Activated CD4-positive, alpha-beta T cell treated with anti-CD3 and anti-CD28 coated beads, Interleukin-2, amount 10 ng/mL, durations not matched to agents 24 days and 14 days (primary cell): Measurements from ENCODE around the gene TBC1D5. TPM values are rescaled to one million over a fixed set of nuclear protein-coding genes. Genes with fewer than 3 reads are reported as not detected.

Source experiments
- DNase-seq: peaks from one replicate; pipeline ENCODE4 v3.0.0; 2022
- H3K27ac Mint-ChIP-seq: one replicate; pipeline ENCODE4 v1.8.0; 2022; ENCODE audit warnings: mild to moderate bottlenecking, mixed read lengths
- H3K27me3 Mint-ChIP-seq: one replicate; pipeline ENCODE4 v1.8.0; 2022; ENCODE audit warnings: mixed read lengths
- H3K36me3 Mint-ChIP-seq: one replicate; pipeline ENCODE4 v1.8.0; 2022; ENCODE audit warnings: low read depth, mild to moderate bottlenecking, mixed read lengths
- H3K4me1 Mint-ChIP-seq: one replicate; pipeline ENCODE4 v1.8.0; 2021; ENCODE audit warnings: mixed read lengths
- H3K4me3 Mint-ChIP-seq: one replicate; pipeline ENCODE4 v1.8.0; 2022; ENCODE audit warnings: mild to moderate bottlenecking, moderate library complexity, mixed read lengths
- H3K9me3 Mint-ChIP-seq: one replicate; pipeline ENCODE4 v1.8.0; 2021; ENCODE audit warnings: mixed read lengths
- intact Hi-C: fragments of 100-400 bp; cut with micrococcal nuclease; formaldehyde crosslinking; loops from one replicate; pipeline ENCODE4 v1.15.1; 2023
- total RNA-seq: library from RNA; stranded (reverse); gene quantifications from 2 replicates; pipeline ENCODE4 v1.2.3, GENCODE V29; 2022

TBC1D5 gene
- total RNA-seq, 1 donor from 2014 or later: 38.5 TPM

DNA sequence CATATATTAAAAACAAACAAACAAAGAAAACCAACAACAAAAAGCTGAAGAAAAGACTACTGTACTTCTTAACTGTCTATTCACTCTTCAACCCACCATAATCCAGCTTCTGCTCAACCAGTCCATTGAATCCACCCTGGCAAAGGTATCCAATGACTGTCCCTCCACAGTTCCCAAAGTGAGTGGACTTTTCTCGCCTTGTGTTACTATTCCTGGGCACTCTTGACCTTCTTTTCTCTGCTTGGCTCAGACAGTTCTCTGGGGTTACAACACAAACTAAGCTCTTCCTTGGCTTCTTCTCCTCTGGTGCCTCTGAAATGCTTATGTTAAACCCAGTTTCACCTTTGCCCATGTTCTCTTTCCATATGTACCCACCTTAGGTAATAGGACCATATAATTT, 437.5 kb downstream of the TBC1D5 start:
- peaks cover 5% of the 10 kb centered on the region for H3K4me1 Mint-ChIP-seq
- DNase-seq: no peak
- H3K4me3 Mint-ChIP-seq: no peak overlapping the region
- no peaks in the 10 kb centered on the region for H3K36me3 Mint-ChIP-seq
- H3K27ac Mint-ChIP-seq: no peak overlapping the region
- intact Hi-C loops: no loop called here
- no peaks in the 10 kb centered on the region for H3K9me3 Mint-ChIP-seq
- H3K27me3 Mint-ChIP-seq: no peaks in the 10 kb centered on the region

DNA sequence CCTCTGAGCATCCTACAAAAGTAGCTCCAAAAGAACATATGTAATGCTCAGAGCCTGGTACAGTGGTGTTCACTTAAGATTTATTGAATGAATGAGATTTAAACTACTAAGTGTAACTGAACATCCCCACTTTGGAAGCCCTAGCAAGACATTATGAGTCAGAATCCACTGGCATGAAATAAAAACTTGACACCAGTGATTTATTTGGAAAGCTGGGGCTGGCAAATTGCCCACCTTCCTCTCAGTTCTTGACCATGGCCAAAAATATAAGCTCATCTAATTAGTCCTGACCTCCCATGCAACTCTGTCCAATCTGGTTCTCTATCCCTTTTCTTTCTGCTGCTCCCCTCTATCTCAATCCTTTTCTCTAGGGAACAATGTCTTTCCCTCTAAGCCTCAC, 439.7 kb downstream of the TBC1D5 start:
- Mint-ChIP-seq H3K27ac (no peak overlapping the region), H3K9me3 (no peaks in the 10 kb centered on the region), H3K4me1 (peaks cover 5% of the 10 kb centered on the region), H3K4me3 (no peak overlapping the region), H3K36me3 (no peaks in the 10 kb centered on the region), H3K27me3 (no peaks in the 10 kb centered on the region)
- DNase-seq: no peak
- intact Hi-C loops: no loop called here

DNA sequence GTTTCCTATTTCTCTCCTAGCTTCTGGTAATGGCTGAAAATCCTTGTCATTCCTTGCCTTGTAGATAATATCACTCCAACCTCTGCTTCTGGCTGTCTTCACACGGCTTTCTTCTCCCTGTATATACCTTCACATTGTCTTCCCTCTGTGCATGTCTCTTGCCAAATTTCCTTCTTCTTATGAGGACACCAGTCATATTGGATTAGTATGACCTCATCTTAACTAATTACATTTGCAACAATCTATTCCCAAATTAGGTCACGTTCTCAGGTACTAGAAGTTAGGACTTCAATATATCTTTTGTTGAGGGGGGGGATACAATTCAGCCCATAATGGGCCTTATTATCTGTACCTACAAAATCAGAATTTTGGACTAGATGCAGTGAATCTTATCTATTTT, 440.3 kb downstream of the TBC1D5 start:
- no peak for DNase-seq
- no peak overlapping the region for H3K27ac Mint-ChIP-seq
- H3K4me3 Mint-ChIP-seq: no peak overlapping the region
- no peaks in the 10 kb centered on the region for H3K9me3 Mint-ChIP-seq
- no peaks in the 10 kb centered on the region for H3K27me3 Mint-ChIP-seq
- H3K36me3 Mint-ChIP-seq: no peaks in the 10 kb centered on the region
- intact Hi-C loops: no loop called here
- H3K4me1 Mint-ChIP-seq: peaks cover 5% of the 10 kb centered on the region

DNA sequence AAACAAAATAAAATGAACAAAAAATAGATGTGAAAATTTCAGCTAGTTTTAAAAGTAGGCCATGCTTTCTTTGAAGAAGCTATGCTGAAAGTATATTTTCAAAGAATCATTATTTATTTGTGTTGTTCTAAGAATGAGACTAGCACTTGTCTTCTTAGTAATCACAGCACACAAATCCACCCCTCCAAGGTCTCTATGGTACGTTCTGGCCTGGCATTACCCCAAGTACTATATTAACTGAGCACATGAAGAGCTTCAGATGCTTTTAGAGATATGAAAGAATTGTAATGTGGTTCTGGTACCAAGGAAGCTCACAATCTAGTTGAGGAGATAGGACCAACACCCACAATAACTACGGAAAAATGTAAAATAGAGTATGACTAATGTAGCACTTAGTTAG, 441.2 kb downstream of the TBC1D5 start:
- no peak overlapping the region for H3K27ac Mint-ChIP-seq
- no peaks in the 10 kb centered on the region for H3K9me3 Mint-ChIP-seq
- no peaks in the 10 kb centered on the region for H3K27me3 Mint-ChIP-seq
- no peaks in the 10 kb centered on the region for H3K36me3 Mint-ChIP-seq
- intact Hi-C loops: no loop called here
- no peak overlapping the region for H3K4me3 Mint-ChIP-seq
- no peak for DNase-seq
- H3K4me1 Mint-ChIP-seq: peaks cover 5% of the 10 kb centered on the region

DNA sequence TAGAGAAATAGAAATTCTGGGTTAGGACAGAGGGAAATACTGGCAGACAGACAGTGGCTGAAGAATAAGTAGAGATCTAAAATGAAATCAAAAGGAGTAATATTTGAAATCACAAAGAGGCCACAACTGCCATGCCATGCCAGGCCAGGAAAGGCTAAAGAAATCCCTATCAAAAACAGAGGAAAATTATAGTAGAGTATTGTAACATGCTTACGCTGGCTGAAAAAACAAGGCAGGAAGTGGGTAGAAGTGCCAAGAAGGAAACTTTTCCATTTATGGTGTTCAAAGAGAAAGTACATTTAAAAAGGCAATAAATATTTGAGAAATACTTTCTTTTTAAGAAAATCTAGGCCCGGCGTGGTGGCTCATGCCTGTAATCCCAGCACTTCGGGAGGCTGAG, 442.0 kb downstream of the TBC1D5 start:
- Mint-ChIP-seq H3K27me3 (no peaks in the 10 kb centered on the region), H3K4me1 (peaks cover 5% of the 10 kb centered on the region), H3K36me3 (no peaks in the 10 kb centered on the region), H3K9me3 (no peaks in the 10 kb centered on the region), H3K27ac (peak overlapping the region; percentile 39), H3K4me3 (peak overlapping the region; percentile 5)
- no peak for DNase-seq
- intact Hi-C loops: no loop called here

DNA sequence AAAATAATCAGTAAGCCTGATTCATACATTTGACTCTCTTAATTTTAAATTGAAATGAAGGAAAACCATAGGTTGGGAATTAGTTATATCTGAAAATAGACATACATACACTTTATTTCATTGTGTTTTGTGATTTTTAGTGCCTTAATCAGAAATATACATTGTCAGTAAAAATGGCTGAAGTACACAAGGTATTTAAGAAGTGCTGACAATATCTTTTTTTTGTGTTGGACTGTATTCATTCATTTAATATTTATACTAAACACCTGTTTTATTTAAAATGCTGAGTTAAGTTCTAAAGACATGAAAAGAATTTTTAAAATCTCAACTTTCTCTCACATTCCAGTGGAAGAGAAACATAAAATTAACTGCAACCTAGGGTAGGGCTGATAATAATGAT, 444.4 kb downstream of the TBC1D5 start:
- intact Hi-C loops: no loop called here
- Mint-ChIP-seq H3K9me3 (no peaks in the 10 kb centered on the region), H3K27me3 (no peaks in the 10 kb centered on the region), H3K36me3 (no peaks in the 10 kb centered on the region), H3K4me1 (peaks cover 5% of the 10 kb centered on the region), H3K27ac (no peak overlapping the region), H3K4me3 (no peak overlapping the region)
- DNase-seq: no peak

DNA sequence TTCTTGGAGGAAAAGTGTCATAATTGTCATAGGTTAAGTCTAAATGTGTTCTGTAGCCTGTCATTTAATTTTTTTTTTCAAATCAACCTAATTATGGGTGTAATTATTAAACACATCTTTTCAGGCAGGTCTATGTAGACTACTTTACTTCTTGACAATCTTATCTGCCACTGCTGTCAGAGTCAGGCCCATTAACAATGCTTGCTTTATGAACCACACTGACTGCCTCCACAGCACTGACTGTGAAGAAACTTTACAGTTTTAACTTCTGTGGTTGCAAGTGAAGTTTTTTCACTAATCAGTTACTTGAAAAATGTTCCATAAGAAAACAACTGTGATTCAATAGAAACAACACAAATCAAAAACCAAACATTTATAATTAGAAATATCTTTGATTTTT, 449.9 kb downstream of the TBC1D5 start:
- no peak for DNase-seq
- Mint-ChIP-seq H3K4me3 (no peak overlapping the region), H3K9me3 (no peaks in the 10 kb centered on the region), H3K36me3 (no peaks in the 10 kb centered on the region), H3K4me1 (no peaks in the 10 kb centered on the region), H3K27ac (no peak overlapping the region), H3K27me3 (no peaks in the 10 kb centered on the region)
- intact Hi-C loops: no loop called here

DNA sequence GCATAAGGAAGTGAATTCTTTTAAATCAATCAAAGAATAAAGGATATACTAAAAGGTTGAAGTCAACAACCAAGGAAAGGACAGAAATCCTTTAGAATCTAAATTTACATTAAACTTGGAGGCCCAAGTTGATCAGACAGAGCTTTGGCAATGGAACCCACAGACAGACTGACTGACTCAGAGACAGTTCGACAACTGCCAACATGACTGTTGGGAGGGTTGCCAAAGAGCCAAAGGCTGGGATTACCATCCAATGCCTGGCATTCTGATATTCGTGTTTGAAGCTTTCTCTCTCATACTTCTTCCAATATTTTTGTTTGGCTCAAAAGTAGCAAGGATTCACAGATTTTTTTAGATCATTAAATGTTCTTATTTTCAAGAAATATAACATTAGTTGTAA, 451.5 kb downstream of the TBC1D5 start:
- Mint-ChIP-seq H3K36me3 (no peaks in the 10 kb centered on the region), H3K9me3 (no peaks in the 10 kb centered on the region), H3K4me3 (no peak overlapping the region), H3K27me3 (no peaks in the 10 kb centered on the region), H3K27ac (no peak overlapping the region), H3K4me1 (no peaks in the 10 kb centered on the region)
- no peak for DNase-seq
- intact Hi-C loops: no loop called here

DNA sequence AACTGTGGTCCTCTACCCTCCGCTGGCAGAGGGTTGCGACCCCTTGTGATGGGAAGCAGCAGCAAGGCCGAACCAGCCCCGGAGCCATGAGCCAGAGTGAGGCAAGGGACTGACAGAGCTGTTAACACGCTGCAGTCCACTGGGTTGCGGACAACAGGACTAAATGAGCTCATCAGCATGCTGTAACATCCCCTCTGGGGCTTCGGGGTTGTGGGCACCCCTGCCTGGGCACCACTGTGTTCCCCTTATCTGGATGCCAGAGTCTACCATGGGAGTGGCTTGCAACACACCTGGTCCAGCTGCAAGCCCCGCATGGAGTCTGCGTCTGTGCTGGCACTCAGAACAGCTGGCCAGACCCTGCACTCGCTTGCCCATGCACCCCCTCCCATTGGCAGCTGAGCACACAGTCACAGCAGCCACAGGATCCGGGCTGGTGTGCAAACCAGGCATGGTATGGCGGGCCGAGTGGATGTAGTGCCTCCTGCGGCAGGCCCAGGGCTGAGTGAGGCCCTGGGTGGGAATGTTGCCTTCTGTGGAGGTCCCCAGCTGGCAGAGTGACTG, 453.5 kb downstream of the TBC1D5 start:
- intact Hi-C loops: no loop called here
- DNase-seq: no peak
- Mint-ChIP-seq H3K4me3 (no peak overlapping the region), H3K27me3 (no peaks in the 10 kb centered on the region), H3K27ac (no peak overlapping the region), H3K4me1 (no peaks in the 10 kb centered on the region), H3K36me3 (no peaks in the 10 kb centered on the region), H3K9me3 (no peaks in the 10 kb centered on the region)

DNA sequence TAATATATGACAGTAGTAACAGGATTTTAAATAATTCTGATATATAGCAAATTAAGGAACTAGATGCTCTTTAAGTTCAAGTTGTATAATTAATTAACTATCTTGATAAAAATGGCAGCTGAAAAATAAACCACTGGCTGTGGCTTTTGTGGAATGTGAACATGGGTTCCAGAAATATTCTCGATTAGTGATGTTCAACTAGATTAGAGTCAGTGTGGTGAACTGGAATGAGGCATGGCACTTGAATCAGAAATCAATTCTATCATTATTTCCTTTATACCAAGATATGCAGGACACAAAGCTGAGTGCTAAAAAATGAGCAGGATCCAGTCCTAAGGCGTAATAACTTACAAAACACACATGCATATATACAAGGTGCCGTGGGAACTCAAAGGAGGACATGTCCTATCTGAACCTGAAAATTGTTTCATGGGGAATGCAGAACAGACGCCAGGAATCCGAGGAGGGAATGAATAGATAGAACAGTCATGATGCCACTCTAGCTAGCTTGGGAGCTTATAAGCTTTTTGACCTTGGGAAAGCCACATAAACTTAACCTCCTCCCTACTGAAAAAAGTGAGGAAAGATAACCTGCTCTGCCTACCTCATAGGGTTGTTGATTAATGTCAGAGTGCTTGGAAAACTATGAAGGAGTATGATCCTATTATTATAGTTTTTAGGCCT, 455.3 kb downstream of the TBC1D5 start:
- Mint-ChIP-seq H3K36me3 (no peaks in the 10 kb centered on the region), H3K27me3 (no peaks in the 10 kb centered on the region), H3K9me3 (no peaks in the 10 kb centered on the region), H3K4me3 (no peak overlapping the region), H3K27ac (no peak overlapping the region), H3K4me1 (no peaks in the 10 kb centered on the region)
- intact Hi-C loops: no loop called here
- no peak for DNase-seq

DNA sequence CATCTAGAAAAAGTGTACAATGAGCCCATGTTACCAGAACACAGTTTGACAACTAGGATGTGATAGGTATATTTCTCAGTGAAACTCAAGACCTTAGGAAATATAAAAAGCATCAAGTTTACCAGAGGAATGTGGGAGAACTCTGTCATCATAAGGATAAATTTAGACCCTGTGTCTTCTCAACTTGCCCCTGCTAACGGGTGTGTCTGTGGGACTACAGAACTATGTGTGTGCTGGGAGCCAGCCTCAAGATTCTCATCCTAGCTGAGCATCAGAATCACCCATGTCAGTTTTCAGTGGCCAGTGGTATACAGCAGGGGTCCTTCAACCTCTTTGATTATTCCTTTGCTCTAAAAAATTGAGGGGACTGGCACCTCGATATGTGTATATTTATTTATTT, 464.4 kb downstream of the TBC1D5 start:
- no peak overlapping the region for H3K4me3 Mint-ChIP-seq
- intact Hi-C loops: no loop called here
- H3K9me3 Mint-ChIP-seq: no peaks in the 10 kb centered on the region

DNA sequence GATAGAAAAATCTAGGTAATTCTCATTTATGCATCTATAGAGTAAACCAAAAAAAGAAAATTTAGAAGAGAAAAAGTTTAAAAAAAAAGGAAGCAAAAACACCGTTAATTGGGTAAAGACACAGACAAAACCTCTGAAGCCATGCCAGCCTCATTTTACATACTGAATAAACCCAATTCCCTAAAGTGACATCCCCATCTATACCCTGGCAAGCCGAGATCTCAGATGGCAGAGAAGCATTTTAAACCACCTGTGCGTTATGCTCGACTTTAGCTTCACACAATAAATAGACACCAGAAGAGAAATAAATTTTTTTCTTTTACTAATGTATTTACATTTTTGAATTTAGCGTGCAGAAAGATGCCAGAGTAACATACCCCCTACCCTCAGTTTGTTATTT, 475.6 kb downstream of the TBC1D5 start:
- intact Hi-C loops: no loop called here
- Mint-ChIP-seq H3K27me3 (peaks cover 4% of the 10 kb centered on the region), H3K36me3 (no peaks in the 10 kb centered on the region), H3K4me3 (no peak overlapping the region), H3K27ac (no peak overlapping the region), H3K9me3 (no peaks in the 10 kb centered on the region), H3K4me1 (no peaks in the 10 kb centered on the region)
- DNase-seq: no peak

More for the DNA sequence above, 464.4 kb downstream of the TBC1D5 start:
- no peaks in the 10 kb centered on the region for H3K4me1 Mint-ChIP-seq
- DNase-seq: no peak
- no peaks in the 10 kb centered on the region for H3K36me3 Mint-ChIP-seq
- no peak overlapping the region for H3K27ac Mint-ChIP-seq
- H3K27me3 Mint-ChIP-seq: no peaks in the 10 kb centered on the region

DNA sequence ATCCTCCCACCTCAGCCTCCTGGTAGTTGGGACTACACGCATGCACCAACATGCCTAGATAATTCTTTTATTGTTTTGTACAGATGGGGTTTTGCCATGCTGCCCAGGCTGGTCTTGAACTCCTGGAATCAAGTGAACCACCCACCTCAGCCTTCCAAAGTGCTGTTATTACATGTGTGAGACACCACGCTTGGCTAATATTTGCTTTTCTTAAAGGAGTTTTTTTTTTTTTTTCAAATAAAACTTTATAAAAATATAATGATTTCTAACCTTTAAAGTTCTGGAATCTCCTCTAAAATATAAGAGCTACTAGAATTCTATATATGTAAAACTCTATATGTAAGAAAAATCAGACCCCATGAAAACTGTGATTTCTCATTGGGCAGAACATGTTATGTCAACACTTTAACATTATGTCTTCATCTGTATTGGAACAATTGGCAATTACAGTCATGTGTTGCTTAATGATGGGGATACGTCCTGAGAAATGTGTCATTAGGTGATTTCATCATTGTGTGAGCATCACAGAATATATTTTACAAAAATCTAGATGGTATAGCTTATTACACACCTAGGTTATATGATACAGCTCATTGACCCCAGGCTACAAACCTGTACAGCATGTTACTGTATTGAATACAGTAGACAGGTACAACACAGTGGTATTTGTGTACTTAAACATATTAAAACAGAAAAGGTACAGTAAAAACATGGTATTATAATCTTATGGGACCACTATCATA, 480.6 kb downstream of the TBC1D5 start:
- intact Hi-C loops: no loop called here
- Mint-ChIP-seq H3K9me3 (no peaks in the 10 kb centered on the region), H3K27ac (no peak overlapping the region), H3K4me1 (no peaks in the 10 kb centered on the region), H3K4me3 (no peak overlapping the region), H3K27me3 (peaks cover 2% of the 10 kb centered on the region), H3K36me3 (no peaks in the 10 kb centered on the region)
- no peak for DNase-seq

DNA sequence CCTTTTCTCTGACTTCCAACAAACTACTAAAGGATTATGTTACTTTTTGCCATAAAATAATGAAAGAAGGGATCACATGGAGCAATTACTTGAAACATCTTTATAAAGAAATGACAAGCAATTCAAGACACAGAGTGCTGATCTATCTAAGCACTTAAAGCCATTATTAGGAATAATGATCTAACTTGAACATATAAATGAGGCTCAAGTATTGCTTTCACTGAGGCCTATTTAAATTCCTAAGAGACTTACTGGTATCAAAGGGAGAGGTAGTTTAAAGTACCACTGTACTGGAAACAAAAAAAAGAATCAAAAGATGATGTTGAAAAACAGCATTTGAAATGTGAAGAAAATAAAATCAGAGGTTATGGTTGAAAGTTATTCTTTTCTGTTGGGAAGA, 482.2 kb downstream of the TBC1D5 start:
- Mint-ChIP-seq H3K27ac (no peak overlapping the region), H3K4me3 (no peak overlapping the region), H3K4me1 (no peaks in the 10 kb centered on the region), H3K9me3 (no peaks in the 10 kb centered on the region), H3K27me3 (peaks cover 4% of the 10 kb centered on the region), H3K36me3 (no peaks in the 10 kb centered on the region)
- intact Hi-C loops: no loop called here
- DNase-seq: no peak
